NAMALWA (cell line): ENCODE measurements around the gene APC.
"Not testable (repeated sequence)": the region's sequence is repeated elsewhere in the genome, so short reads cannot be mapped to it uniquely, and the experiment has no call there.

ENCODE experiments used
- DNase-seq: peaks from one replicate; pipeline ENCODE4 v3.0.0-alpha.2; 2015; ENCODE audit warnings: low spot score

The APC gene

DNA sequence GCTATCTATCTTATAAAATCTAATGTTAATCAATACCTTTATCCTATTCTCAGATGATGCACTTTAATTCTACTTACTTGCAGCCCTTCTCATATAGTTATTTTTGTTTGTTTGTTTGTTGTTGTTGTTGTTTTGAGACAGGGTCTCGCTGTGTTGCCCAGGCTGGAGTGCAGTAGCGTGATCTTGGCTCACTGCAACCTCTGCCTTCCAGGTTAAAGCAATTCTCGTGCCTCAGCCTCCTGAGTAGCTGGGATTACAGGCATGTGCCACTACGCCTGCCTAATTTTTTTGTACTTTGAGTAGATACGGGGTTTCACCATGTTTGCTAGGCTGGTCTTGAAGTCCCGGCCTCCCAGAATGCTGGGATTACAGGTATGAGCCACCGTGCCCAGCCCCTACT is 20.8 kb upstream of the APC start:
- DNase-seq = not testable (repeated sequence)

DNA sequence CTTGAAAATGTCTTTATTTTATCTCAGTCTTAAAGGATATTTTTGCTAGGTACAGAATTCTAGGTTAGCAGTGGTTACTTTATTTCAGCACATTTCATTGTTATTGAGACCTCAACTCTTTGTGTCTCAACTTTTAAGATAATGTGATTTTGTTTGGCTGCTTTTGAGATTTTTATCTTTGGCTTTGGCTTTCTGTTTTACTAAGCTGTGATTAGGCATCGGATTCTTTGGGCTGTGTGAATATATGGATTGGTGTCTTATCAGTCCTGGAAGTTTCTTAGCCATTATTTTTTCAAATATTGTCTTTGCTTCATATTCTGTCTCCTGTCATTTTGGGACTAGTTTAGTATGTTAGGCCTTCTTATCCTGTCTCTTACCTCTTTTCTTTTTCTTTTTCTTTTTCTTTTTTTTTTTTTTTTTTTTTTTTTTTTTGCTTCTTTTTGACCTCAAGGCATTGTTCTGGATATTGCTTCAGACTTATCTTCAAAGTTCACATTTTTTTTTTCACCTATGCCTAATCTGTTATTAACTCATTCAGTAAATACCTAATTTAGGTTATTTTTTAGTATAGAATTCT is 20.1 kb upstream of the APC start:
- no peak for DNase-seq

DNA sequence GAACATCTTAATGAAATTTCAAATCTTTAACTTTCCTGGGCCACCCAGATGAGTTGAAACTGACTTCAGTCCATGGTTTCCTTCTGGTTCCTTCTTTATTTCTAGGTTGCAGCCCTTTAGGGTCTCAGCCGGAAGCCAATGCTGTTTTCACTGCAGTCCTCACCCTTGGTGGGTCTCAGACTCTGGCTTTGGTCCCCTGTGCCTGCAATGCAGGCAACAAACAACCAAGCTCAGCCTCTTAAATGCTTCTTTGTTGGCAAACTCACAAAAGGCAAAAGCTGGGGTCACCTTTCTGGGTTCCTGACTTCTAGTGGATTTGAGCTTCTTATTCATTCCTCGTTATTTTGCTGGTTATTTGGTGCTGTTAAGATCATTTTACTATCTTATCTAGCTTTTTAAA is 19.3 kb upstream of the APC start:
- DNase-seq = no peak

DNA sequence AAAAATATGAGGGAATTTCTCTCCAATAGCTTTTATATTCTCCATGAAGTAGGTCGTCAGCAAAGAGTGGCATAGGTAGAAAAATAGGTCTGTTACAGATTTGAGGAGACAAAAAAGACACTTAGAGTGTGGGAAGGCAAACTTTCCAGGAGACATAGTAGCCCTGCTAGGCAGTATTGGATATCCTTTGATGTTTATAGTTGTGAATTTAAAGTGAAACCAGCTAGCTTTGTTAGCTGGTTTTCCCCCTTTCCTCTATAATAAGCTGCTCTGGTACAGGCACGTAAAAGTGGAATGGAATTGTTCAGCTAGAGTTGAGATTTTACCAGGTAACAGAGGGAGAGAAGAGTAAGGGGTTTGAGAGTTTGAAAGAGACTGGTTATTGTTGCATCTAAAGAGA is 17.1 kb upstream of the APC start:
- DNase-seq = no peak

DNA sequence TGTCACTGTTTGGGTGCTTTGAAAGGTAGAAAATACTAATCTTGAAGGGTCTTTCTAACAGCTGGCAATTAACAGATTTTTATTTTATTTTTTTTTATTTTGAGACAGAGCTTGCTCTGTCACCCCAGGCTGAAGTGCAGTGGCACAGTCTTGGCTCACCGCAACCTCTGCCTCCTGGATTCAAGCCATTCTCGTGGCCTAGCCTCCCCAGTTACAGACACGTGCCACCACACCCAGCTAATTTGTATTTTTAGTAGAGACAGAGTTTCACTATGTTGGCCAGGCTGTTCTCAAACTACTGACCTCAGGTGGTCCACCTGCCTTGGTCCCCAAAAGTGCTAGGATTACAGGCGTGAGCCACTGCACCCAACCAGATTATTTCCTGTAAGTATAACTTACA is 12.8 kb upstream of the APC start:
- DNase-seq = no peak

DNA sequence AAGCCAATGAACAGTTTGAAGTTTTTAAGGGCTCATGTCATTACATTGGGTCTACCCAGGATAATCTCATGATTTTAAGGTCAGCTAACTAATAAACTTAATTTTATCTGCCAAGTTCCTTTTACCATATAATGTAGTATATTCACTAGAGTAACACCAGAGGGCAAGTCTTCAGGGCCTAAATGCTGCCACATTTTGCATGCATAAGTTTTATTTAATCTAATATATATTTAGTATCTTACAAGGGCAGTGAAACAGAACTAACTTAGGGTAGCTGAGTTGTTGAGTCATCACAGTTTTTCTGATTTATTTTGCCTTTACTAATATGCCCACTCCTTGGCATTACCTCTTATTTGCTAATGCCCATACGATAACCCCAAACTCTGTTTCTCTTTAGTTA is 8.1 kb upstream of the APC start:
- DNase-seq = no peak

DNA sequence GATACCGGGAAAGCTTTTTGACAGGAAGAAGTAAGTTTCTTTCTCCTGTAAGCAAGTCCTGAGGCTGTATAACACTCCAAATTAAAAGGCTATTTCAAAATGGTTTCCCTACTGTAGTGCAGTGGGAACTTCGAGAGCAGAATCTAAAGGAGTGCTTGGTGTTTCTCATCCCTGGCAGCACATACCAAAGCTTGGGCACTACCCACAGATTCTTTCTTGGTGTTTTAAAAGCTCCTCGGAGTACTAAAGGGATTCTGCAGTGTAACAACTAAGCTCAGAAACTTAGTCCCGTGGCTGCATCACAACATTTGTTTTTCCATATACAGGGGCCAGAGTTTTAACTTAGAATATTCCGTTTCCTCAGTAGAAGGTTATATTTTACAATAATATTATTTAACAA is 5.6 kb upstream of the APC start:
- DNase-seq = no peak

DNA sequence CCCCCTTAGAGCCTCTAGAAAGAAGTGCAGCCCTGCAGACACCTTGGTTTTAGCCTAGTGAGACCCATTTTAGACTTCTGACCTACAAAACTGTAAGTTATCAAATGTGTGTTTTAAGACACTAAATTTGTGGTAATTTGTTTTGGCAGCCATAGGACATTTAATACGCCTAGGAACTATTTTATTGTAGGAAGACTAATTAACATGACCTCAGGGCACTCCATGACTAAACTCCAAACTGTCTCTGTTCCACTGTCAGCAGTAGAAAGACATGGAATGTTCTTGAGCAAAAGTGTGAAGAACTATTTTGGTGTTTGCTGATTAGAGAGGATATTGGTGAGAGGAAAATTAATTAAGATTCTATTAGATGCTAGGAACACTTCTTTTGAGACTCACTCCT is 4.1 kb upstream of the APC start:
- DNase-seq = no peak

DNA sequence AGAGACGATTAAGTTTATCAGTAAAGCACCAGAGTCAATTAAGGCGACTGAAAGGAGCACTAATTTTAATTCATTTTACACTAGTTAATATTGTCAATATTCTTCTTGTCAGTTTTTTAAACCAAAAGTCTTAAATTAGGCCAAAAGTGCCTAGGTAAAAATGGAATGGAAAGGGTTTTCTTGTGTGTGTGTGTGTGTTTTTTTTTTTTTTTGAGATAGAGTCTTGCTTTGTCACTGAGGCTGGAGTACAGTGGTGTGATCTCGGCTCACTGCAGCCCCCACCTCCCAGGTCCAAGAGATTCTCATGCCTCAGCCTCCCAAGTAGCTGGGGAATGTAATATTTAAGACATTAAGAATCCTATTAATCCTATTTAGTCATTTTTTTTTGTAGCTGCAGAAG is 3.1 kb upstream of the APC start:
- DNase-seq = no peak

DNA sequence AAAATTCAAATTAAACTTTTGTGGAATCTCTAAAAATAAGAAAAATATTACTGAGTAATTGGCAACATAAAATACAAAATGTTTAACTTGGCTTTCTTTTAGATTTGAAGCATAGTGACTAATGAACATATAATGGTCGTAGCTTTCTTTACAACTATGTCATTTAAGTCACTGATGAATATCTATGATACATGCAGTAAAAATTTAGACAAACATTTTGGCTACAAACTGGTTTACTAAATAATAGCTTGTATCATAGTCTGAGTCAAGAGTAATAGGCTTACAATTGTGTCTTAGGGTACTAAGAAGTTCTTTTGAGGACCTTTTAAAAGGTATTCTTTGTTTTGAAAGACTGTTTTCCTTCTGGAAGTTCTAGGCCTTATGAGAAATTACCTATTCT is 2.0 kb upstream of the APC start:
- DNase-seq = no peak

DNA sequence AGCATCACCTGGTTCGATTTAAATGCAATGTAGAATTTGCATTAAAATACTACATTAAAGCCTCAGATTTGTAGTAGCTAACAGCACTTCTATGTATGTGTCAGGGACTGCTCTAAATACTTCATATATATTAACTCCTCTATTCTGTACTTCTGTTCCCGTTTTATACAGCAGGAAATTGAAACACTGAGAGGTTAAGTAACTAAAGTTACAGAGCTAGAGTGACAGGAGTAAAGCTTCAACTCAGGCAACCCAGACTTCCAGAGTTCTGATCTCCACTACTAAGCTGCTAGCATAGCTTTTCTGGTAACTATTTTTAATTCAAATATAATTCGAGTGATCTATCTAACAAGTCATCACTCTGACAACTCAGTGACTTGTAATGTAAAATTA is 619 bp upstream of the APC start:
- no peak for DNase-seq

DNA sequence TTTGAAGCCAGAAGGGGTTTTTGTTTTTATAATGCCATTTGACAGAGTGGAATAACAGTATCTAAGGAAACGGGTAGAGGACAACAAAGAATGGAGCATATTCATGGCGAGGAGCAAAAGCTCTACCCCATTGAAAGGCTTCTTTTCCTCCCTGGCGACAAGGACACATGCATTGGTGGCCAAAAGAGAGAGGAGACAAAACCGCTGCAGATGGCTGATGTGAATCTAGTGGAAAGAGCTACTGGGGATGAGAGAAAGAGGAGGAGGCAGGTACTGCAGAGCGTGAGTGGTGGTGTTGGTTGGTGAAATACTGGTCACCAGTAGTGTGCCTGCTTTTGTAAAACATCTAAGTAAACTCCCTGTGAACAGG is 491 bp downstream of the APC start:
- DNase-seq = peak; percentile 68

DNA sequence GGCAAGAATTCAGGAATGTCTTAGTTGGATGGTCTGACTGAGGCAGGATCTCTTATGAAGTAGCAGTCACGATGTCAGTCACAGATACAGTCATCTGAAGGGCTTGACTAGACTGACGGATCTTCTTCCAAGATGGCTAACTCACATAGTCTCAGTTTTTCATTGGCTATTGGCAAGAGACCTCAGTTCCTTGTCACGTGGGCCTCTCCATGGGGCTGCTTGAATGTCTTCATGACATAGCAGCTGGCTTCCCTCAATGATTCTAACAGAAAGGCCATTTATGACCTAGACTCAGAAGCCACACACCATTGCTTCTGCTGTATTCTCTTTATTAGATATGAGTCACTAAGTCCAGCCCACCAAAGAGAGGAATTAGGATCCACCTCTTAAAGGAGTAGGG is 4.7 kb downstream of the APC start:
- DNase-seq = no peak

DNA sequence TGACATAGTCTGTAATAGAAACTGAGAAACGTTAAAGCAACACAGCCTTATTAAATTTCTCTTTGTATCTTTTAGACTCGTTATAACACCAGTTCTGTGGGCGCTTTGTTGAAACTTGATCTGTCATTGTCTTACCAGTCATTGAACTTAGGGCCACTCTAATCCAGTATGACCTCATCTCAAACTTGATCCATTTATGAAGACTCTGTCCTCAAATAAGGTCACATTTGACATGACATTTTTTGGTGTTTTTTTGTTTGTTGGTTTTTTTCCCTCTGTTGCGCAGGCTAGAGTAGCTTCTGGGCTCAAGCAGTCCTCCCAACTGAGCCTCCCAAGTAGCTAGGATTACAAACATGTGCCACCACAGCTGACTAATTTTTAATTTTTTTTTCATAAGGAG is 5.9 kb downstream of the APC start:
- DNase-seq = no peak

DNA sequence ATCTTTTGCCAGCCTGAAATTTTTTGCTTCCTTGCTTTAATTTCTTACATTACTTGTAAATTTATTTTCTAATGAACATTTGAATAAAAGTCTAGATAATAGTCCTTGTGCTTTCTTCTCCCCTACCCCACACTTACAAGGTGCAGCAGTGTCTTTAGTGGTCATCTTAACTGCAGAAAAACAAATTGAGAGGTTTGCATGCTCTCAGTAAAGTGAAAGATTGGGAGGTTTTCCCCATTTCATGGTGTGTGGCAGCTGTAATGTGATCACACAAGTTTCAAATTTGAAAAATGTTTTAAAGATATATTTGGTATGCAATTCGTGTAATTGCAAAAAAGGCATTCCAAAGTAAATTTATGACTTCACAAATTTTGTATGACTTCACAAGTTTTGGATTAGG is 14.7 kb downstream of the APC start:
- no peak for DNase-seq

DNA sequence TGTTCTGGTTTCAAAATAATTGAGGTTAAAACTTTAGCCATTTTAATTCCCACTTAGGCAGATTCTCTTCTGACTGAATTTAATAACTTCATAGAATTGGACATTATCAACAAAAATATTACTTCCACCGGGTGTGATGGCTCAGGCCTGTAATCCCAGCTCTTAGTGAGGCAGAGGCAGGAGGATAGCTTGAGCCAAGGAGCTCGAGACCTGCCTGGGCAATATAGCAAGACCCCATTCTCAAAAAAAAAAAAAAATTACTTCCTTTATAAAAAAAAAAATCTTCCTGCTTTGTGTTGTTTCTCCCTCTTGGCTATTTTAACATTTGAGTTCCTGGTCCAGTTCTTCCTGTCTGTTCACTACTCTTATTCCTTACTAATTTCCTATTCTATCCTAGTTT is 18.0 kb downstream of the APC start:
- DNase-seq = no peak

DNA sequence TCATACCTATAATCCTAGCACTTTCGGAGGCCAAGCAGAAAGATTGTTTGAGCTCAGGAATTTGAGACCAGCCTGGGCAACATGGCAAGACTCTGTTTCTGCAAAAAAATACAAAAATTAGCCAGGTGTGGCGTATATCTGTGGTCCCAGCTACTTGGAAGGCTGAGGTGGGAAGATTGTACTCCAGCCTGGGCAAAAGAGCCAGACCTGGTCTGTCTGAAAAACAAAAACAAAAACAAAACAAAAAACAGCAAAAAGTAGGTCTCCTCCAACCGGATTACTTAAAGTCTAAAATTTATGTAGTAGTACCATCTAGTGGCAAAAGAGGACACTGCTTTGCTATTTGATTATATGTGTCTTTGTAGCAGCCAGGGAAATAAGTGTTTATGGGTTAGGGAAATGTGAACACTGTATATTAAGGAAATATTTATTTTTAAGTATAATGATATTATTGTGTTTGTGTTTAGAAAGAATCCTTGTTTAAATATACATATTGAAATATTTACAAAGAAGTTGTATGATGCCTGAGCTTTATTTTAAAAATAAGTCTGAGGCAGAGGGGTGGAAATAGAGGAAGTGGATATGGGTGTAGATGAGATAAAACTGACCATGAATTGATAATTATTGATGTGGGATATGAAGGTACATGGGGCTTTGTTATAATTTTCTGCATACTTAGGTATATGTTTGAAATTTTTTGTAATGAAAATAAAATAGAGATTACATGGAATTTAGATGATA is 20.0 kb downstream of the APC start:
- DNase-seq = peak; percentile 85

DNA sequence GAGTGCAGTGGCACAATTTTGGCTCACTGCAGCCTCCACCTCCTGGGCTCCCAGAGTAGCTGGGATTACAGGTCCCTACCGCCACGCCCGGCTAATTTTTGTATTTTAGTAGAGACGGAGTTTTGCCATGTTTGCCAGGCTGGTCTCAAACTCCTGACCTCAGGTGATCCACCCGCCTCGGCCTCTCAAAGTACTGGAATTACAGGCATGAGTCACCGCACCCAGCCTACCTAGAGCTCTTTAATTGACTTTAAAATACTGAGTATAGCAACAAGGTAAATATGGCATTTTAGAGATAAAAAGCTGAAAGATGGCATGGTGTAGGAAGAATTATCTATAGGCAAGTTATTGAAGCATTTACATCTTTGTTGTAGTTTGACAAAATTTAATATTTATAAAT is 21.0 kb downstream of the APC start:
- no peak for DNase-seq

DNA sequence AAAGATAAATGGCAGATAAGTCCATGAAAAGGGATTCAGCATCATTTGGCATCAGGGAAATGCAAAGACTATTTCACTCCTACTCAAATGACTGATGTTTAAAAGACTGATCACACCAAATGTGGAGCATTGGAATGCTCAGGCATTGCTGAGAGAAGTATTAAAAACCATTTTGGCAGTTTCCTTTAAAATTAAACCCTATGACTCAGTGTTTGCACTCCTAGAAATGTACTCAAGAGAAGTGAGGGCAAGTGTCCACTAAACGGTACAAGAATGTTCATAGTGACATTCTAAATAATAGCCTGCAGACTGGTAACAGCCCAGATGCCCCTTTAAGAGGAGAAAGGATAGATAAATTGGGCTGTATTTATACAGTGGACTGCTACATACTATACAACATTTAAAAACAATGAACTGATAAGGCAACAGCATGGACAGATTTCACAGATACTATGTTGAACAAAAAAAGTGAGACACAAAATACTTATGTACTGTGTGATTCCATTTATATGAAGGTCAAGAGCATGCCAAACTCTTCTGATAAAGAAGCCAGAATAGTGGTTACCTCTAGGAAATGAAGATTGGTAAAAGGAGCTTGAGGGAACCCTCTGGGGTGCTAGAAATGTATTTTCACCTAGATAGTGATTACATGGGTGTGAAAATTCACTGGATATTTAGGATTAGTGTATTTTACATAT is 24.6 kb downstream of the APC start:
- DNase-seq = no peak

DNA sequence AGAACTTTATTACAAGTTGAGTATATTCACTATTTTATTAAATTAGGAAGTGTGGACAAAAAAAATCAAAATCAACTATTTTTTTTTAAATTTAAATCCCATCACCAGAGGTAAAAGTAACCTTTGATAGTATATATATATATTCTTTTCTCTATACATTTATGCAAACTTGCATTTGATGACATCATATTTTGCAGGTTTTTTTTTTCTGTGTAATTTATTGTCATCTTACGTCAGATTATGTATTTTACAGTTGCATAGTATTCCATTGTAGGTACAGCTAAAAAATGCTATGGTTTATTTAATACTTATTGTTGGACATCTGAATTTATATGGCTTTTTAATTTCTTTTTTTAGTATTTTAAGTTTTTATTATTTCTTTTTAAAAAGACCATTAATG is 25.5 kb downstream of the APC start:
- no peak for DNase-seq

DNA sequence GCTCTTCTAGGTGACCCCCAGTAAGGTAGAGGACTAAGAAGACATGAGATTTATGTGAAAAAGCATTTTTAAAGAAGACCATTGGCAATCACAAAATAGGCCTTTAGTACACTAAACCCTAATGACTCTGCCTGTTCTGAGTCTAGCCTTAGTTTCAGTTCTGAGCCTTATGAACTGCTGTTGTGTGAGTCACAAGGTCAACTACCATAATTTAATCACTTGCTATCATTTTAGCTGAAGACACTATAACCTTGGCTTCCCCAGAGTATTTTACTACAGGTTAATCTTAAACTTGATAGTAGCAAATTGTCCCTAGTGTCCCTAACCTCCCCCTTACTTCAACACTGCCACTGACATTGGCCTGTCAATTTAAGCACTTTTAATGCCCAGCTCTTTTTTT is 34.4 kb downstream of the APC start:
- no peak for DNase-seq

DNA sequence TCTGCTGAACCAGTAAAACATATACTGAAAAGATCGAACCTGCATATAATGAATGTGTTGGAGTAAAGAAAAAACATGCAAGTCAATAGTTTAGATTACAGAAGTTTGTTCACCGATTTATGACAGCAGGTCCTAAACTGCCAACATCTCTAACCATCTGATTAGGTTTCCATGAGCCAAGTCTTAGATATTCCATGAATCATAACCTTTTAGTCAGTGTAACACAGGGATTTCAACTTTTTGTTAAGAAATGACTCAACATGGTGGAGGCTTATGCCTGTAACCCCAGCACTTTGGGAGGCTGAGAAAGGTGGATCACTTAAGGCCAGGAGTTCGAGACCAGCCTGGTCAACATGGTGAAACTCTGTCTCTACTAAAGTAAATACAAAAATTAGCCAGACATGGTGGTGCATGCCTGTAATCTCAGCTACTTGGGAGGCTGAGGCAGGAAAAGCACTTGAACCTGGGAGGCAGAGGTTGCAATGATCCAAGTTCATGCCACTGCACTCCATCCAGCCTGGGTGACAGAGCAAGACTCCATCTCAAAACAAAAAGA is 38.7 kb downstream of the APC start:
- no peak for DNase-seq

DNA sequence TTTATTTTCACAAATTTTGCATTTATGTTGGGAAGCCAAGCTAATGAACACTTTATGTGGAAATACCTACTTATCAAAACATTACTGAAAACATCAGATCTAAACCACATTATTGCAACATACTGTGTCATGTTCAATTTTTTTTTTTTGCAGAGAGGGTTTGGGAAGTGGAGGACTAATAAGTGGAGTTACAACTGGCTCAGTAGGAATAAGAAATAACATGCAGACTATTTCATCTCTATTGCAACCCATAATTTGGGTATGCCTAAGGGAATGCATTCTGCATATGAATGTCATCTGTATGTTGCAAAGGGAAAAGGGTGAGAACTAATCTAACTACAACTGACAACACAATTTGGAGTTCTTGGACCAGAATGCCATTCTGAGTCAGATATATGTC is 41.8 kb downstream of the APC start:
- no peak for DNase-seq

DNA sequence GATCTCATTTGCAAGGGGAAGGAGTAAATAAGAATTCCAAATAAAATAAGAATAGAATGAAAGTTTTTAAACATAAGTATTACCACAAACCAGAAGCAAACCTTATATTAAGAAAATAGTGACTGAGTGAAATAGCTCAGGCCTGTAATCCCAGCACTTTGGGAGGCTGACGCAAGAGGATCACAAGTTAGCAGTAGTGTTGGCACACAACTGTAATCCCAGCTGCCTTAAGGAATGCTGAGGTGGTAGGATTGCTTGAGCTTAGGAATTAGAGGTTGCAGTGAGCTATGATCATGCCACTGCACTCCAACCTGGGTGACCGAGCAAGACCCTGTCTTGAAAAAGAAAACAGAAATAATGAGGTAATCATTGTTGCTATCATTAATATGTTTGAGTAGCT is 47.0 kb downstream of the APC start:
- no peak for DNase-seq
